ENCODE data around the gene CKAP2L.

Gene CKAP2L

GRCh38 chr2:112784199-112785189 is 20.1 kb upstream of the CKAP2L start, which contains the start of gene IL1A:
Gene IL1A (minus strand): TSS chr2:112784493. CDS start chr2:112783770, 723 bp downstream.
- no peaks in the 10 kb centered on the region for H3K9me3 ChIP-seq (ENCODE audit: severe bottlenecking)
- TF ChIP-seq CTCF (IDR thresholded peaks at IDR 0.05; ENCODE audit: low read depth, low read length), result no peak
- no peak for DNase-seq
- no peaks in the 10 kb centered on the region for H3K27me3 ChIP-seq (ENCODE audit: insufficient read depth, low read depth, severe bottlenecking)
- no peaks in the 10 kb centered on the region for H3K36me3 ChIP-seq
- no peak within 1 kb of the TSS for H3K27ac ChIP-seq
- H3K4me3 ChIP-seq (ENCODE audit: low read depth, low read length), result no peak within 1 kb of the TSS

DNA sequence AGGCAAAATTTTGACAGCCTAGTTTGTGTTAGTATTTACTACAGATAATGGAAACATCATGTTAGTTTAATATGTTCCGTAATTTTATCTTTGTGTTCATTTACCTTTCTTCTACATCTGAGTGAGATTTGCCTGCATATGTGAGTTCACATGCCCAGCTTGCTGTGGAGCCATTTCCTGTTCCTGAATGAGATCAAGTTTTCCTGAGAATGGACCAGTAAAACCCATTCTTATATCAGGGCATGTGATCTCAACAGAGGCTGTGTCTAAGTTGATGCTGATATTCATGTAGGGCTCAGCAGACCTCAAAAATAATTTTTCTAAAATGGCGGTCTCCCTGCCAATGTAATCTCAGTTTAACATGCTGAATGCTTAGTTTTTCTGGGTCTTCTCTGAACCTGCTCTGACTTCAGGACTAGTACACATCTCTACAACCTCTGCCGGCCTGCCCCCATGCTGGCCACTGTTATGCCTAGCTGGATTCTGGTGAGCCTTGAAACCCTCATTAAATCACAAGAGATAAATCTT is 18.8 kb upstream of the CKAP2L start:
- no peaks in the 10 kb centered on the region for H3K36me3 ChIP-seq
- H3K4me3 ChIP-seq (ENCODE audit: low read depth, low read length), result no peak overlapping the region
- TF ChIP-seq CTCF (IDR thresholded peaks at IDR 0.05; ENCODE audit: low read depth, low read length), result no peak

GRCh38 chr2:112782234-112782799 is 17.9 kb upstream of the CKAP2L start:
- Histone ChIP-seq H3K27me3 (ENCODE audit: insufficient read depth, low read depth, severe bottlenecking) (no peaks in the 10 kb centered on the region), H3K9me3 (ENCODE audit: severe bottlenecking) (no peaks in the 10 kb centered on the region), H3K27ac (no peak overlapping the region), H3K36me3 (no peaks in the 10 kb centered on the region), H3K4me3 (ENCODE audit: low read depth, low read length) (no peak overlapping the region)
- no peak for TF ChIP-seq CTCF (IDR thresholded peaks at IDR 0.05; ENCODE audit: low read depth, low read length)
- no peak for DNase-seq

More for the DNA sequence above, 18.8 kb upstream of the CKAP2L start:
- Histone ChIP-seq H3K27ac (no peak overlapping the region), H3K9me3 (ENCODE audit: severe bottlenecking) (no peaks in the 10 kb centered on the region), H3K27me3 (ENCODE audit: insufficient read depth, low read depth, severe bottlenecking) (no peaks in the 10 kb centered on the region)
- DNase-seq, result no peak

DNA sequence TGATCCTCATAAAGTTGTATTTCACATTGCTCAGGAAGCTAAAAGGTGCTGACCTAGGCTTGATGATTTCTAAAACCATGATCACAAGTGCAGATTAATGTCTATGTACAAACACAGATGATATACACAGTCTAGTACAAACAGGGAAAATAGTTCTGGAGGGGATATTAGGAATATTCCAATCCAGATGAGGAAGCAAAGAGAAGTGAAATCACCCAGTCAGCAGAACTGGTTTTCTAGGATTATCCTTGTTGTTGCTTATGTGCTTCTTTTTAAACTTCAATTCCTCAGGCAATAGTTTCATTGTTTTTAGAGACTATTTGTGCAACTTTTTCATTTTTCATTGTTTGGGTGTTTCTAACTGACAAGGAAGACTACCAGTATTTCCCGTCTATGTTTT is 15.2 kb upstream of the CKAP2L start:
- H3K27me3 ChIP-seq (ENCODE audit: insufficient read depth, low read depth, severe bottlenecking), result no peaks in the 10 kb centered on the region
- no peak overlapping the region for H3K4me3 ChIP-seq (ENCODE audit: low read depth, low read length)

DNA sequence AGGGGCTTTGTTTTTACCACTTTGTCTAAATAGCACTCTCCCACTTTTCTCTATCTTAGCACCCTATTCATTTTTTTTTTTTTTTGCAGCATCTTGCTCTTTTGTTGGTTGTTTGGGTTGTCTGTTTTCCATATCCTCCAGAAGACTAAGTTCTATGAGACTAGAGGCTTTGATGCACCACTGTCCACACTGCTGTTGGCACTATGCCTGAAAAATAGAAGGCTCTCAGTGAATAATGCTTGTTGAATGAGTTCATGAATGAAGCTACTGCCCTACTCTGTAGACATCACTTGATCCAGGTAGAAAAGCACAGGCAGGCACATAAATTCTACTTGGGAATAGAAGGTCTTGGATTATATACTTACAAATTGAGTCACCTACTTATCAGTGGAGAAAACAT is 12.6 kb upstream of the CKAP2L start:
- Histone ChIP-seq H3K36me3 (no peaks in the 10 kb centered on the region), H3K9me3 (ENCODE audit: severe bottlenecking) (no peaks in the 10 kb centered on the region), H3K27me3 (ENCODE audit: insufficient read depth, low read depth, severe bottlenecking) (no peaks in the 10 kb centered on the region)

More for the DNA sequence above, 15.2 kb upstream of the CKAP2L start:
- H3K36me3 ChIP-seq, result no peaks in the 10 kb centered on the region
- no peak for TF ChIP-seq CTCF (IDR thresholded peaks at IDR 0.05; ENCODE audit: low read depth, low read length)
- no peak overlapping the region for H3K27ac ChIP-seq
- no peak for DNase-seq
- H3K9me3 ChIP-seq (ENCODE audit: severe bottlenecking), result no peaks in the 10 kb centered on the region

More for the DNA sequence above, 12.6 kb upstream of the CKAP2L start:
- TF ChIP-seq CTCF (IDR thresholded peaks at IDR 0.05; ENCODE audit: low read depth, low read length), result no peak
- DNase-seq, result no peak
- no peak overlapping the region for H3K4me3 ChIP-seq (ENCODE audit: low read depth, low read length)
- no peak overlapping the region for H3K27ac ChIP-seq

All from WERI-Rb-1 (cell line).